AG09319 (cell line): Measurements from ENCODE around the gene NEK3.
"Not testable (repeated sequence)": the region's sequence is repeated elsewhere in the genome, so short reads cannot be mapped to it uniquely, and the experiment has no call there.

Experiments
- DNase-seq: peaks from one replicate; pipeline ENCODE4 v3.0.0-alpha.2; 2010; ENCODE audit warnings: low read depth; ENCODE audit errors: extremely low read depth
- CTCF ChIP-seq: IDR thresholded peaks from 2 replicates; pipeline ENCODE4 v1.5.1; 2011; ENCODE audit warnings: low read depth, mild to moderate bottlenecking, inconsistent platforms, low read length, moderate library complexity

Gene NEK3

DNA sequence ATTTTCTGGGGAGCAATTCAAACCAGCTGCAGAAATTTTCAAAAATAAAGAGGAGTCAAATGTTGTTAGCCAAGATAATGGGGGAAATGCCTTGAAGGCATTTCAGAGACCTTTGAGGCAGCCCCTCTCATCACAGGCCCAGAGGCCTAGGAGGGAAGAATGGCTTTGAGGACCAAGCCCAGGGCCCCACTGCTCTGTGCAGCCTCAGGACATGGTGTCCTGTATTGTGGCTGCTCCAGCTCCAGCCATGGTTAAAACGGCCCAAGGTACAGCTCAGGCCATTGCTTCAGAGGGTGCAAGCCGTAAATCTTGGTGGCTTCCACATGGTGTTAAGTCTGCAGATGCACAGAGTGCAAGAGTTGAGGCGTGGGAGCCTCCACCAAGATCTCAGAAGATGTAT is 62.6 kb downstream of the NEK3 start:
- no peak for DNase-seq
- no peak for TF ChIP-seq CTCF

- DNase-seq, result no peak
- no peak for TF ChIP-seq CTCF
Measured at GRCh38 chr13:52096062-52096461, 63.3 kb downstream of the NEK3 start.

GRCh38 chr13:52092087-52092486 is 67.3 kb downstream of the NEK3 start:
- TF ChIP-seq CTCF, result no peak
- DNase-seq, result no peak

GRCh38 chr13:52091473-52091872 is 67.9 kb downstream of the NEK3 start:
- no peak for DNase-seq
- TF ChIP-seq CTCF, result no peak

DNA sequence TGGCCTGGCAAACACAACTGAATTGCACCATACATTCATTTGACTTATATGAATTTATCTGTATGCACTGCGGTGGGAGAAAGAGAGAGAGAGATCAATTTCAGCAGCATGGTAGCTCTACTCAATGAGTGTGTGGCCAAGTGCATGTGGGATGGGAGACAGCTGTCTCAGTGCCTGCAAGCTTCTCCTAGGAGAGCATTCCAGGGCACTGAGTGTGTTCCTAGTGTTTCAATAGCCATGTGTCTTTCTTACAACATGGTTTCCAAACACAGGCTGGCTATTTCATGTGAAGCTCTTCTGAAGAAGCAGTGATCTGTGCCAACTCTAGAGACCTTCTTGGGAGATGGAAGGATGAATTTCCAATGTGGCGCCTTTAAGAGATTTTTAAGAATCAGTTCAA is 74.0 kb downstream of the NEK3 start:
- TF ChIP-seq CTCF, result no peak
- no peak for DNase-seq

GRCh38 chr13:52084981-52085380 is 74.4 kb downstream of the NEK3 start:
- DNase-seq, result not testable (repeated sequence)
